ENCODE data around the gene SAP130. TPM values are rescaled to one million over a fixed set of nuclear protein-coding genes. Genes with fewer than 3 reads are reported as not detected.

Gene SAP130
- total RNA-seq, 1 experiment from 2014 or later: 45.6 TPM

GRCh38 chr2:128028668-128029054, 802 bp upstream of the SAP130 start:
- no peak overlapping the region for H3K14ac ChIP-seq (ENCODE audit: insufficient read depth, low read length)
- whole genome bisulfite sequencing (ENCODE audit: extremely low coverage, insufficient read length, low lambda C conversion rate): no CpG with 5 or more reads among the region's 1 CpG
- TF ChIP-seq CTCF (conservative IDR thresholded peaks at IDR 0.05): no peak
- H3K18ac ChIP-seq (ENCODE audit: insufficient read length, low read depth, low read length): no peak overlapping the region
- H3K27me3 ChIP-seq (ENCODE audit: insufficient read depth, low read length): peaks cover 4% of the 10 kb centered on the region; the same call in 1 of the 2 replicates
- no peaks in the 10 kb centered on the region for H4K20me1 ChIP-seq (ENCODE audit: control insufficient read depth, insufficient read depth, insufficient read length)
- H3K27me3 Mint-ChIP-seq (ENCODE audit: low read depth): peaks cover 25% of the 10 kb centered on the region
- H4K8ac ChIP-seq (replicated peaks; ENCODE audit: insufficient read length, low read depth, low read length): no peak overlapping the region
- H3K27ac Mint-ChIP-seq: no peak overlapping the region
- H3K4me1 ChIP-seq (ENCODE audit: insufficient read depth, low read length): no peaks in the 10 kb centered on the region
- H4K5ac ChIP-seq (ENCODE audit: insufficient read length, low read depth, low read length): no peak overlapping the region
- H3K27ac ChIP-seq (ENCODE audit: insufficient read length, low read depth, low read length): no peak overlapping the region
- no peaks in the 10 kb centered on the region for H3K9me3 ChIP-seq (ENCODE audit: control insufficient read depth, low read depth, low read length)
- H3K36me3 Mint-ChIP-seq (ENCODE audit: insufficient read depth in 1 of 3, low read depth in 3 of 3): peaks cover 1 to 7% (median 7%) of the 10 kb centered on the region in 3 experiments; a peak in 4 of 7 replicates
- H2BK12ac ChIP-seq (ENCODE audit: insufficient read length, low read depth, low read length): no peak overlapping the region
- H3K56ac ChIP-seq (ENCODE audit: insufficient read length, low read depth, low read length): no peak overlapping the region
- H3K4me2 ChIP-seq (ENCODE audit: insufficient read depth, insufficient read length, low read length): peak overlapping the region; percentile 58
- H3K23ac ChIP-seq (ENCODE audit: insufficient read length, low read depth, low read length): no peak overlapping the region
- no peak overlapping the region for H3K4ac ChIP-seq (ENCODE audit: low read depth, low read length)
- no peak for DNase-seq
- H2AK5ac ChIP-seq (ENCODE audit: insufficient read length, low read length): no peak overlapping the region
- H3K9me3 Mint-ChIP-seq: peaks cover 14 to 15% of the 10 kb centered on the region in 2 experiments
- H3K4me3 Mint-ChIP-seq: peak overlapping the region; percentile 77 to 94
- H3K79me1 ChIP-seq (ENCODE audit: insufficient read depth, low read depth, low read length, poor library complexity, severe bottlenecking): peaks cover 4% of the 10 kb centered on the region
- no peak overlapping the region for H4K91ac ChIP-seq (ENCODE audit: insufficient read length, low read depth, low read length)
- H3K23me2 ChIP-seq (ENCODE audit: insufficient read length, low read depth, low read length, poor library complexity, severe bottlenecking): peaks cover 5% of the 10 kb centered on the region
- H3T11ph ChIP-seq (ENCODE audit: low read length): no peak overlapping the region
- H3K4me1 Mint-ChIP-seq: peaks cover 14 to 16% of the 10 kb centered on the region in 2 experiments
- no peak overlapping the region for H2BK120ac ChIP-seq (ENCODE audit: low read depth, low read length, poor library complexity, severe bottlenecking)
- H2BK20ac ChIP-seq (ENCODE audit: low read depth, low read length, poor library complexity, severe bottlenecking): no peak overlapping the region
- H2BK15ac ChIP-seq (ENCODE audit: low read depth, low read length): no peak overlapping the region
- peaks cover 6% of the 10 kb centered on the region; the same call in 1 of the 2 replicates for H3K79me2 ChIP-seq (ENCODE audit: insufficient read depth, low read length)
- no peak overlapping the region for H3K9ac ChIP-seq (ENCODE audit: extremely low read depth, insufficient read length, low read length)
- no peak overlapping the region for H2AFZ ChIP-seq (ENCODE audit: low read length)
- H2BK5ac ChIP-seq (ENCODE audit: insufficient read length, low read length): no peak overlapping the region

Data from H9 (cell line).